ENCODE data around the gene PNLDC1.

PNLDC1 gene

GRCh38 chr6:159817951-159818739 lies 18.1 kb downstream of the PNLDC1 start:
- DNase-seq = no peak
- Histone ChIP-seq H3K27me3 (ENCODE audit: insufficient read depth, low read depth, severe bottlenecking) (no peaks in the 10 kb centered on the region), H3K4me3 (ENCODE audit: low read depth, low read length) (no peak overlapping the region), H3K27ac (no peak overlapping the region), H3K9me3 (ENCODE audit: severe bottlenecking) (no peaks in the 10 kb centered on the region), H3K36me3 (no peaks in the 10 kb centered on the region)
- TF ChIP-seq CTCF (IDR thresholded peaks at IDR 0.05; ENCODE audit: low read depth, low read length) = no peak

- DNase-seq = no peak
- Histone ChIP-seq H3K36me3 (no peaks in the 10 kb centered on the region), H3K4me3 (ENCODE audit: low read depth, low read length) (no peak overlapping the region), H3K9me3 (ENCODE audit: severe bottlenecking) (no peaks in the 10 kb centered on the region), H3K27me3 (ENCODE audit: insufficient read depth, low read depth, severe bottlenecking) (no peaks in the 10 kb centered on the region), H3K27ac (no peak overlapping the region)
- no peak for TF ChIP-seq CTCF (IDR thresholded peaks at IDR 0.05; ENCODE audit: low read depth, low read length)
Measured at GRCh38 chr6:159819098-159819497, 19.0 kb downstream of the PNLDC1 start.

GRCh38 chr6:159819932-159820640 lies 20.0 kb downstream of the PNLDC1 start:
- no peaks in the 10 kb centered on the region for H3K36me3 ChIP-seq
- no peak for TF ChIP-seq CTCF (IDR thresholded peaks at IDR 0.05; ENCODE audit: low read depth, low read length)
- no peak overlapping the region for H3K27ac ChIP-seq
- no peaks in the 10 kb centered on the region for H3K9me3 ChIP-seq (ENCODE audit: severe bottlenecking)
- H3K27me3 ChIP-seq (ENCODE audit: insufficient read depth, low read depth, severe bottlenecking) = no peaks in the 10 kb centered on the region
- H3K4me3 ChIP-seq (ENCODE audit: low read depth, low read length) = no peak overlapping the region
- peak; percentile 19 for DNase-seq

GRCh38 chr6:159821122-159821521 lies 21.0 kb downstream of the PNLDC1 start:
- no peak overlapping the region for H3K27ac ChIP-seq

GRCh38 chr6:159821726-159822125 lies 21.6 kb downstream of the PNLDC1 start:
- no peak for TF ChIP-seq CTCF (IDR thresholded peaks at IDR 0.05; ENCODE audit: low read depth, low read length)
- H3K4me3 ChIP-seq (ENCODE audit: low read depth, low read length) = no peak overlapping the region
- H3K36me3 ChIP-seq = no peaks in the 10 kb centered on the region
- no peaks in the 10 kb centered on the region for H3K27me3 ChIP-seq (ENCODE audit: insufficient read depth, low read depth, severe bottlenecking)
- H3K27ac ChIP-seq = no peak overlapping the region
- no peak for DNase-seq
- H3K9me3 ChIP-seq (ENCODE audit: severe bottlenecking) = no peaks in the 10 kb centered on the region

More at GRCh38 chr6:159821122-159821521, 21.0 kb downstream of the PNLDC1 start:
- Histone ChIP-seq H3K27me3 (ENCODE audit: insufficient read depth, low read depth, severe bottlenecking) (no peaks in the 10 kb centered on the region), H3K9me3 (ENCODE audit: severe bottlenecking) (no peaks in the 10 kb centered on the region), H3K36me3 (no peaks in the 10 kb centered on the region), H3K4me3 (ENCODE audit: low read depth, low read length) (no peak overlapping the region)
- DNase-seq = no peak
- TF ChIP-seq CTCF (IDR thresholded peaks at IDR 0.05; ENCODE audit: low read depth, low read length) = no peak

Measured in WERI-Rb-1 (cell line).